Measurements from ENCODE around the gene TMPRSS3. TPM values are rescaled to one million over a fixed set of nuclear protein-coding genes. Genes with fewer than 3 reads are reported as not detected.

TMPRSS3 gene
- total RNA-seq, 1 donor from 2014 or later = not detected

- H3K4me1 Mint-ChIP-seq = peaks cover 27% of the 10 kb centered on the region
- H3K9me3 ChIP-seq (ENCODE audit: low read depth) = no peaks in the 10 kb centered on the region
- no peaks in the 10 kb centered on the region for H3K4me1 ChIP-seq
These were observed 33.2 kb downstream of the TMPRSS3 start for GRCh38 chr21:42362700-42363099.

DNA sequence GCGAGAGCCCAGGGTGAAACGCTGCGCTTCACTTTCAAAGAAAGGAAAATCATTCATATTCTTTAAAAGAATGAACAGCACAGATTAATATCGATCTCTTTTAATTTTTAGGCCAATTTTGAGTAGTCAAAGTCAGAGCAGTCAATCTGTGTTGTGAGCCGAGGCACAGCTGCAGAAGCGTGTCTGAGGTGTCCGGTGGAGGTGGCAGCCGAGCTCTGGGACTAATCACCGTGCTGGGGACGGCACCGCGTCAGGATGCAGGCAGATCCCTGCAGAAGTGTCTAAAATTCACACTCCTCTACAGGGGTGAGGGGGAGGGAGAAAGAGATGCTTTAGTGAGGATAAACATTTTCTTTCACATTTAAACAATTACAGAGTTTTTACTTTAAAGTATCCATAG is 33.7 kb downstream of the TMPRSS3 start:
- no peak overlapping the region for H2AFZ ChIP-seq (replicated peaks)
- no peaks in the 10 kb centered on the region for H3K27me3 ChIP-seq
- no peak overlapping the region for H3K27ac ChIP-seq
- no peak overlapping the region for H3K4me2 ChIP-seq
- H3K4me3 ChIP-seq = no peak overlapping the region
- Mint-ChIP-seq H3K27ac (peak overlapping the region; percentile 87), H3K4me3 (no peak overlapping the region), H3K36me3 (no peaks in the 10 kb centered on the region), H3K4me1 (peaks cover 24% of the 10 kb centered on the region), H3K27me3 (ENCODE audit: insufficient read depth, low read depth) (peaks cover 16% of the 10 kb centered on the region), H3K9me3 (no peaks in the 10 kb centered on the region)
- DNase-seq (ENCODE audit: low spot score) = no peak
- no peaks in the 10 kb centered on the region for H3K4me1 ChIP-seq
- no peak for TF ChIP-seq EZH2phosphoT487 (IDR thresholded peaks at IDR 0.05)
- TF ChIP-seq, protein P1, sequence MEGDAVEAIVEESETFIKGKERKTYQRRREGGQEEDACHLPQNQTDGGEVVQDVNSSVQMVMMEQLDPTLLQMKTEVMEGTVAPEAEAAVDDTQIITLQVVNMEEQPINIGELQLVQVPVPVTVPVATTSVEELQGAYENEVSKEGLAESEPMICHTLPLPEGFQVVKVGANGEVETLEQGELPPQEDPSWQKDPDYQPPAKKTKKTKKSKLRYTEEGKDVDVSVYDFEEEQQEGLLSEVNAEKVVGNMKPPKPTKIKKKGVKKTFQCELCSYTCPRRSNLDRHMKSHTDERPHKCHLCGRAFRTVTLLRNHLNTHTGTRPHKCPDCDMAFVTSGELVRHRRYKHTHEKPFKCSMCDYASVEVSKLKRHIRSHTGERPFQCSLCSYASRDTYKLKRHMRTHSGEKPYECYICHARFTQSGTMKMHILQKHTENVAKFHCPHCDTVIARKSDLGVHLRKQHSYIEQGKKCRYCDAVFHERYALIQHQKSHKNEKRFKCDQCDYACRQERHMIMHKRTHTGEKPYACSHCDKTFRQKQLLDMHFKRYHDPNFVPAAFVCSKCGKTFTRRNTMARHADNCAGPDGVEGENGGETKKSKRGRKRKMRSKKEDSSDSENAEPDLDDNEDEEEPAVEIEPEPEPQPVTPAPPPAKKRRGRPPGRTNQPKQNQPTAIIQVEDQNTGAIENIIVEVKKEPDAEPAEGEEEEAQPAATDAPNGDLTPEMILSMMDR (IDR thresholded peaks at IDR 0.05) = no peak
- no peak for TF ChIP-seq EZH2 (IDR thresholded peaks at IDR 0.05)
- no peak overlapping the region for H3K9ac ChIP-seq
- H4K20me1 ChIP-seq (ENCODE audit: low read depth) = no peaks in the 10 kb centered on the region
- no peaks in the 10 kb centered on the region for H3K9me3 ChIP-seq (ENCODE audit: low read depth)
- no peaks in the 10 kb centered on the region for H3F3A ChIP-seq (ENCODE audit: low read depth)
- no peaks in the 10 kb centered on the region for H3K79me2 ChIP-seq (ENCODE audit: low read depth)
- no peaks in the 10 kb centered on the region for H3K36me3 ChIP-seq

More at GRCh38 chr21:42362700-42363099, 33.2 kb downstream of the TMPRSS3 start:
- Mint-ChIP-seq H3K9me3 (no peaks in the 10 kb centered on the region), H3K4me3 (no peak overlapping the region), H3K27ac (no peak overlapping the region), H3K27me3 (ENCODE audit: insufficient read depth, low read depth) (peaks cover 16% of the 10 kb centered on the region), H3K36me3 (no peaks in the 10 kb centered on the region)
- Histone ChIP-seq H4K20me1 (ENCODE audit: low read depth) (no peaks in the 10 kb centered on the region), H3K36me3 (no peaks in the 10 kb centered on the region), H3K4me3 (no peak overlapping the region), H3F3A (ENCODE audit: low read depth) (no peaks in the 10 kb centered on the region), H2AFZ (replicated peaks) (no peak overlapping the region), H3K27ac (no peak overlapping the region), H3K9ac (no peak overlapping the region), H3K4me2 (no peak overlapping the region), H3K79me2 (ENCODE audit: low read depth) (no peaks in the 10 kb centered on the region), H3K27me3 (no peaks in the 10 kb centered on the region)
- no peak for DNase-seq (ENCODE audit: low spot score)
- TF ChIP-seq EZH2phosphoT487 (IDR thresholded peaks at IDR 0.05) = no peak
- no peak for TF ChIP-seq EZH2 (IDR thresholded peaks at IDR 0.05)
- TF ChIP-seq, protein P1 (IDR thresholded peaks at IDR 0.05) = no peak

- no peak for DNase-seq (ENCODE audit: low spot score)
- Mint-ChIP-seq H3K27me3 (ENCODE audit: insufficient read depth, low read depth) (peaks cover 14% of the 10 kb centered on the region), H3K36me3 (no peaks in the 10 kb centered on the region), H3K4me3 (no peak overlapping the region), H3K9me3 (peaks cover 2% of the 10 kb centered on the region), H3K4me1 (peaks cover 21% of the 10 kb centered on the region), H3K27ac (no peak overlapping the region)
- Histone ChIP-seq H3K4me3 (no peak overlapping the region), H3K9ac (no peak overlapping the region), H3K4me1 (no peaks in the 10 kb centered on the region), H2AFZ (replicated peaks) (no peak overlapping the region), H3F3A (ENCODE audit: low read depth) (no peaks in the 10 kb centered on the region), H3K27ac (no peak overlapping the region), H3K79me2 (ENCODE audit: low read depth) (no peaks in the 10 kb centered on the region), H3K36me3 (no peaks in the 10 kb centered on the region), H3K4me2 (no peak overlapping the region), H3K9me3 (ENCODE audit: low read depth) (no peaks in the 10 kb centered on the region), H3K27me3 (no peaks in the 10 kb centered on the region), H4K20me1 (ENCODE audit: low read depth) (no peaks in the 10 kb centered on the region)
- TF ChIP-seq, protein P1 (IDR thresholded peaks at IDR 0.05) = no peak
- TF ChIP-seq EZH2phosphoT487 (IDR thresholded peaks at IDR 0.05) = no peak
- TF ChIP-seq EZH2 (IDR thresholded peaks at IDR 0.05) = no peak
These were observed 34.6 kb downstream of the TMPRSS3 start for GRCh38 chr21:42361286-42361685.

Data from neural progenitor cell (in vitro differentiated cells).